ENCODE data around the gene ITGA1.

DNA sequence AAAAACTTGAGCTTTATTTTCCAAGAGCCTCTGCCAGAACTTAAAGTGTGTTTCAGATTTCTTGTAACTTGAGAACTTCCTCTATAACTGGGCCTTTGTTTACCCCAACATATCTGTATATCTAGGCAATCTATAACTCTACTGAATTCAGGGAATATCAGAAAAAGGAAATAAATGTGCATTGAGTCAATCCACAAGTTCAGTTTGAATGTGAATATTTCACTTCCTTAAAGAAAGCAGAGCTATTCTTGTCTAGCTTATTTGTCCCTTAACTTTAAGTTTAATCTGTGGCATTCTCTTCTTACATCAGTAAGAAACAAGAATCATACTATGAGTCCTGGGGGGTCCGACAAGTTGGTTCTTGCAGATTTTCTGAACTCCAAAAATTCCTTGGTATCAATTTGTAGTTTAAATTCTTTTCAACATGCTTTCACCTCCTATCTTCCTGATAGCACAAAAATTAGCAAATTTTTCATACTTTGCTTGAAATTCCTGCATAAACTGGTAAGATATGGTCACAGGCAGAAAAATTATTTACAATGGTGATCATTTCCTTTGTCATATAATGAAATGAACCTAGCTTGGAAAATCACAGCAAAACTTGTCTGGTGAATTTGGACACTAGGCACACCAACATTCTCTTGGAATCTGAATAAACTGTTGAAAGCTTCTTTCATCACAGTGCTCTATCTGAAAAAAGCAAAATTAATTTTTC is 19.8 kb upstream of the ITGA1 start:
- TF ChIP-seq CTCF (IDR thresholded peaks at IDR 0.05 in 4 of 5, conservative IDR thresholded peaks at IDR 0.05 in 1 of 5) (no peak), POLR2A (IDR thresholded peaks at IDR 0.05) (no peak)
